T-helper 2 cell treated with Interferon-gamma antibody and Interleukin-4, amounts not matched to agents 5 μg/mL and 100 μg/mL, for 36 hours (primary cell): Measurements from ENCODE around the gene AMDHD2.
"Not testable (repeated sequence)": the region's sequence is repeated elsewhere in the genome, so short reads cannot be mapped to it uniquely, and the experiment has no call there.

ENCODE experiments used
- DNase-seq: peaks from one replicate; pipeline ENCODE4 v3.0.0; 2021; ENCODE audit warnings: low spot score
- H3K27ac Mint-ChIP-seq: one replicate; pipeline ENCODE4 v1.8.0; 2021; ENCODE audit warnings: mild to moderate bottlenecking, mixed read lengths
- H3K27me3 Mint-ChIP-seq: one replicate; pipeline ENCODE4 v1.8.0; 2021; ENCODE audit warnings: low read depth, mixed read lengths
- H3K36me3 Mint-ChIP-seq: one replicate; pipeline ENCODE4 v1.8.0; 2021; ENCODE audit warnings: low read depth, mixed read lengths
- H3K4me1 Mint-ChIP-seq: one replicate; pipeline ENCODE4 v1.8.0; 2021; ENCODE audit warnings: low read depth, mixed read lengths
- H3K4me3 Mint-ChIP-seq: one replicate; pipeline ENCODE4 v1.8.0; 2022; ENCODE audit warnings: mild to moderate bottlenecking, moderate library complexity, mixed read lengths
- H3K9me3 Mint-ChIP-seq: one replicate; pipeline ENCODE4 v1.8.0; 2021; ENCODE audit warnings: mixed read lengths

Gene AMDHD2

GRCh38 chr16:2477327-2477726, 42.8 kb upstream of the AMDHD2 start:
- DNase-seq, result no peak
- peaks cover 9% of the 10 kb centered on the region for H3K27me3 Mint-ChIP-seq
- H3K27ac Mint-ChIP-seq, result no peak overlapping the region
- peaks cover 4% of the 10 kb centered on the region for H3K4me1 Mint-ChIP-seq
- no peak overlapping the region for H3K4me3 Mint-ChIP-seq
- no peaks in the 10 kb centered on the region for H3K9me3 Mint-ChIP-seq
- no peaks in the 10 kb centered on the region for H3K36me3 Mint-ChIP-seq

- H3K4me3 Mint-ChIP-seq, result no peak overlapping the region
- no peak overlapping the region for H3K27ac Mint-ChIP-seq
- peaks cover 4% of the 10 kb centered on the region for H3K4me1 Mint-ChIP-seq
- H3K9me3 Mint-ChIP-seq, result no peaks in the 10 kb centered on the region
- no peak for DNase-seq
- H3K36me3 Mint-ChIP-seq, result no peaks in the 10 kb centered on the region
- peaks cover 2% of the 10 kb centered on the region for H3K27me3 Mint-ChIP-seq
These were observed 41.9 kb upstream of the AMDHD2 start for GRCh38 chr16:2478279-2478678.

GRCh38 chr16:2479996-2480395, 40.2 kb upstream of the AMDHD2 start:
- not testable (repeated sequence) for H3K9me3 Mint-ChIP-seq, H3K4me3 Mint-ChIP-seq, DNase-seq, H3K36me3 Mint-ChIP-seq, H3K27me3 Mint-ChIP-seq, H3K27ac Mint-ChIP-seq, H3K4me1 Mint-ChIP-seq

GRCh38 chr16:2480948-2481347, 39.2 kb upstream of the AMDHD2 start:
- Mint-ChIP-seq H3K4me3 (no peak overlapping the region), H3K27ac (no peak overlapping the region), H3K4me1 (peaks cover 4% of the 10 kb centered on the region), H3K36me3 (no peaks in the 10 kb centered on the region), H3K9me3 (no peaks in the 10 kb centered on the region), H3K27me3 (no peaks in the 10 kb centered on the region)
- no peak for DNase-seq

- DNase-seq, result no peak
- Mint-ChIP-seq H3K36me3 (no peaks in the 10 kb centered on the region), H3K27me3 (no peaks in the 10 kb centered on the region), H3K4me3 (no peak overlapping the region), H3K9me3 (no peaks in the 10 kb centered on the region), H3K4me1 (peaks cover 2% of the 10 kb centered on the region), H3K27ac (no peak overlapping the region)
These were observed 38.5 kb upstream of the AMDHD2 start for GRCh38 chr16:2481676-2482075.

- Mint-ChIP-seq H3K27ac (no peak overlapping the region), H3K27me3 (no peaks in the 10 kb centered on the region), H3K4me1 (peaks cover 6% of the 10 kb centered on the region), H3K4me3 (no peak overlapping the region), H3K9me3 (no peaks in the 10 kb centered on the region), H3K36me3 (no peaks in the 10 kb centered on the region)
- DNase-seq, result no peak
These were observed 37.9 kb upstream of the AMDHD2 start for GRCh38 chr16:2482249-2482648.

- DNase-seq, result no peak
- no peaks in the 10 kb centered on the region for H3K36me3 Mint-ChIP-seq
These were observed 37.2 kb upstream of the AMDHD2 start for GRCh38 chr16:2482708-2483534.

GRCh38 chr16:2483939-2484897, 36.0 kb upstream of the AMDHD2 start:
- Mint-ChIP-seq H3K27ac (no peak overlapping the region), H3K4me3 (no peak overlapping the region), H3K9me3 (no peaks in the 10 kb centered on the region)

More at GRCh38 chr16:2482708-2483534, 37.2 kb upstream of the AMDHD2 start:
- Mint-ChIP-seq H3K27me3 (peaks cover 2% of the 10 kb centered on the region), H3K4me1 (peaks cover 10% of the 10 kb centered on the region), H3K9me3 (no peaks in the 10 kb centered on the region), H3K4me3 (no peak overlapping the region), H3K27ac (no peak overlapping the region)

GRCh38 chr16:2484898-2485508, 35.2 kb upstream of the AMDHD2 start:
- H3K36me3 Mint-ChIP-seq, result no peaks in the 10 kb centered on the region
- peaks cover 2% of the 10 kb centered on the region for H3K27me3 Mint-ChIP-seq
- DNase-seq, result no peak
- peaks cover 10% of the 10 kb centered on the region for H3K4me1 Mint-ChIP-seq
- no peaks in the 10 kb centered on the region for H3K9me3 Mint-ChIP-seq
- no peak overlapping the region for H3K4me3 Mint-ChIP-seq
- no peak overlapping the region for H3K27ac Mint-ChIP-seq

More at GRCh38 chr16:2483939-2484897, 36.0 kb upstream of the AMDHD2 start:
- Mint-ChIP-seq H3K36me3 (no peaks in the 10 kb centered on the region), H3K27me3 (peaks cover 2% of the 10 kb centered on the region), H3K4me1 (peaks cover 10% of the 10 kb centered on the region)
- DNase-seq, result no peak

GRCh38 chr16:2485811-2486507, 34.2 kb upstream of the AMDHD2 start:
- DNase-seq, result no peak
- H3K27me3 Mint-ChIP-seq, result peaks cover 2% of the 10 kb centered on the region
- no peak overlapping the region for H3K27ac Mint-ChIP-seq
- no peaks in the 10 kb centered on the region for H3K36me3 Mint-ChIP-seq
- no peaks in the 10 kb centered on the region for H3K9me3 Mint-ChIP-seq
- H3K4me1 Mint-ChIP-seq, result peaks cover 10% of the 10 kb centered on the region
- no peak overlapping the region for H3K4me3 Mint-ChIP-seq

GRCh38 chr16:2486645-2487516, 33.3 kb upstream of the AMDHD2 start:
- peak overlapping the region; percentile 54 for H3K4me3 Mint-ChIP-seq
- DNase-seq, result peak; percentile 62
- peaks cover 2% of the 10 kb centered on the region for H3K27me3 Mint-ChIP-seq
- peak overlapping the region; percentile 62 for H3K27ac Mint-ChIP-seq
- H3K4me1 Mint-ChIP-seq, result peaks cover 10% of the 10 kb centered on the region
- H3K36me3 Mint-ChIP-seq, result no peaks in the 10 kb centered on the region
- no peaks in the 10 kb centered on the region for H3K9me3 Mint-ChIP-seq

- H3K27me3 Mint-ChIP-seq, result peaks cover 2% of the 10 kb centered on the region
These were observed 32.7 kb upstream of the AMDHD2 start for GRCh38 chr16:2487517-2487842.

More at GRCh38 chr16:2487517-2487842, 32.7 kb upstream of the AMDHD2 start:
- H3K27ac Mint-ChIP-seq, result peak overlapping the region; percentile 62
- DNase-seq, result no peak
- H3K36me3 Mint-ChIP-seq, result no peaks in the 10 kb centered on the region
- H3K9me3 Mint-ChIP-seq, result no peaks in the 10 kb centered on the region
- H3K4me1 Mint-ChIP-seq, result peaks cover 10% of the 10 kb centered on the region
- peak overlapping the region; percentile 54 for H3K4me3 Mint-ChIP-seq
